GM23338 (cell line): Measurements from ENCODE around the gene TBP. TPM values are rescaled to one million over a fixed set of nuclear protein-coding genes. Genes with fewer than 3 reads are reported as not detected.

Experiments
- ATAC-seq: fragments of 200-7000 bp; cut with Tn5 transposase; 3 replicates; pipeline ENCODE4 v1.9.1; 2020
- DNase-seq: peaks from one replicate; pipeline ENCODE4 v3.0.0-alpha.2; 2015; ENCODE audit warnings: low spot score
- H2AFZ ChIP-seq: fragments of 200-600 bp; sonication (generic); 2 replicates; pipeline ENCODE4 v1.8.0; 2016; ENCODE audit warnings: antibody characterized with exemption, mild to moderate bottlenecking, moderate library complexity
- H3F3A ChIP-seq: fragments of 200-600 bp; sonication (generic); replicated peaks from 2 replicates; pipeline ENCODE4 v1.8.0; 2017; ENCODE audit warnings: antibody characterized with exemption, mixed run types, low read depth
- H3K27ac ChIP-seq: fragments of 200-600 bp; sonication (generic); 2 replicates; pipeline ENCODE4 v1.6.1; 2016; ENCODE audit warnings: low read depth
- H3K27me3 ChIP-seq: fragments of 200-600 bp; sonication (generic); 2 replicates; pipeline ENCODE4 v1.8.0; 2016; ENCODE audit warnings: mild to moderate bottlenecking, mixed run types, moderate library complexity; ENCODE audit not compliant: insufficient read depth
- H3K36me3 ChIP-seq: fragments of 200-600 bp; sonication (generic); 2 replicates; pipeline ENCODE4 v1.8.0; 2016; ENCODE audit warnings: mild to moderate bottlenecking; ENCODE audit not compliant: insufficient read depth
- H3K4me1 ChIP-seq: fragments of 200-600 bp; sonication (generic); 2 replicates; pipeline ENCODE4 v1.8.0; 2016; ENCODE audit warnings: mild to moderate bottlenecking, moderate library complexity; ENCODE audit not compliant: insufficient read depth
- H3K4me2 ChIP-seq: fragments of 200-600 bp; sonication (generic); 2 replicates; pipeline ENCODE4 v1.7.1; 2017; ENCODE audit warnings: mixed run types
- H3K4me3 ChIP-seq: fragments of 200-600 bp; sonication (generic); 2 replicates; pipeline ENCODE4 v1.6.1; 2016; ENCODE audit warnings: mixed run types
- H3K79me2 ChIP-seq: fragments of 200-600 bp; sonication (generic); replicated peaks from 2 replicates; pipeline ENCODE4 v1.8.0; 2017; ENCODE audit warnings: mild to moderate bottlenecking; ENCODE audit not compliant: insufficient read depth
- H3K9me2 ChIP-seq: fragments of 200-600 bp; sonication (generic); 2 replicates; pipeline ENCODE4 v1.8.0; 2017; ENCODE audit not compliant: insufficient read depth
- H4K20me1 ChIP-seq: fragments of 200-600 bp; sonication (generic); replicated peaks from 2 replicates; pipeline ENCODE4 v1.8.0; 2017; ENCODE audit warnings: mild to moderate bottlenecking; ENCODE audit not compliant: insufficient read depth
- H3K27ac Mint-ChIP-seq: 2 replicates; pipeline ENCODE4 v1.8.0; 2020; ENCODE audit warnings: inconsistent platforms, mild to moderate bottlenecking, moderate library complexity, mixed read lengths
- H3K27me3 Mint-ChIP-seq: 3 replicates; pipeline ENCODE4 v1.8.0; 2022; ENCODE audit warnings: low read depth, mild to moderate bottlenecking, moderate library complexity, mixed read lengths, inconsistent platforms; ENCODE audit not compliant: insufficient read depth, poor library complexity
- H3K36me3 Mint-ChIP-seq: 3 replicates; pipeline ENCODE4 v1.8.0; 2021; ENCODE audit warnings: low read depth, mild to moderate bottlenecking, inconsistent platforms, moderate library complexity, mixed read lengths
- H3K4me1 Mint-ChIP-seq: 3 replicates; pipeline ENCODE4 v1.8.0; 2020; ENCODE audit warnings: mild to moderate bottlenecking, inconsistent platforms, mixed read lengths
- H3K4me3 Mint-ChIP-seq: 3 replicates; pipeline ENCODE4 v1.8.0; 2021; ENCODE audit warnings: moderate library complexity, mild to moderate bottlenecking, inconsistent platforms, mixed read lengths
- H3K9me3 Mint-ChIP-seq: 3 replicates; pipeline ENCODE4 v1.8.0; 2020; ENCODE audit warnings: moderate library complexity, mild to moderate bottlenecking, inconsistent platforms, mixed read lengths
- CREB1 ChIP-seq: fragments of 250-450 bp; sonication (Bioruptor Pico); IDR thresholded peaks from 2 replicates; pipeline ENCODE4 v1.5.0; 2020; ENCODE audit warnings: low read depth, mild to moderate bottlenecking, moderate library complexity
- CTCF ChIP-seq, 2 experiments: fragments of 200-600 bp in 1 of 2; sonication (generic) in 1 of 2; conservative IDR thresholded peaks; 2 replicates each; pipeline versions ENCODE4 v1.5.1 to v1.6.1; 2016 to 2017; ENCODE audit warnings: antibody characterized with exemption in 2 of 2, low read depth in 2 of 2, mild to moderate bottlenecking in 2 of 2, moderate library complexity in 1 of 2
- EZH2 ChIP-seq: fragments of 200-600 bp; sonication (generic); IDR thresholded peaks from one replicate; pipeline ENCODE4 v1.8.0; 2017; ENCODE audit warnings: antibody characterized with exemption, mild to moderate bottlenecking, low read depth; ENCODE audit not compliant: unreplicated experiment
- JUNB ChIP-seq: IDR thresholded peaks from one replicate; pipeline ENCODE4 v1.6.1; 2016; ENCODE audit warnings: antibody characterized with exemption; ENCODE audit not compliant: unreplicated experiment
- POLR2AphosphoS5 ChIP-seq: IDR thresholded peaks from 2 replicates; pipeline ENCODE4 v1.6.1; 2016; ENCODE audit warnings: antibody characterized with exemption, low read depth
- REST ChIP-seq: IDR thresholded peaks from one replicate; pipeline ENCODE4 v1.6.1; 2018; ENCODE audit warnings: antibody characterized with exemption; ENCODE audit not compliant: unreplicated experiment
- ZNF114 ChIP-seq: fragments of 250-450 bp; sonication (Bioruptor Pico); IDR thresholded peaks from 2 replicates; pipeline ENCODE4 v1.5.0; 2020; ENCODE audit warnings: mild to moderate bottlenecking, moderate library complexity
- ZNF331 ChIP-seq: fragments of 250-450 bp; sonication (Bioruptor Pico); IDR thresholded peaks from 2 replicates; pipeline ENCODE4 v1.5.0; 2020; ENCODE audit warnings: low read depth, mild to moderate bottlenecking, moderate library complexity
- ZNF462 ChIP-seq: fragments of 250-450 bp; sonication (Bioruptor Pico); IDR thresholded peaks from 2 replicates; pipeline ENCODE4 v1.5.0; 2020; ENCODE audit warnings: mild to moderate bottlenecking, moderate library complexity
- polyA plus RNA-seq: library from polyadenylated mRNA; unstranded; fragments of >200 nt; fragmentation: Nextera tagmentation; extraction: Ambion mirVana; gene quantifications from 2 replicates; pipeline ENCODE4 v1.2.1, GENCODE V29; 2016
- total RNA-seq: library from RNA; depleted of rRNA; stranded (reverse); fragments of >200 nt; shearing (Covaris generic); gene quantifications from 2 replicates; pipeline ENCODE4 v1.2.3, GENCODE V29; 2014

The TBP gene
- total and polyA plus RNA-seq, 2 experiments from 2014 or later: 30.3 to 36.5 TPM

GRCh38 chr6:170524172-170524502 is 30.0 kb upstream of the TBP start:
- H3K79me2 ChIP-seq: no peaks in the 10 kb centered on the region
- no peaks in the 10 kb centered on the region for H4K20me1 ChIP-seq
- no peak overlapping the region for H3K4me2 ChIP-seq
- 0 out of 2 replicates have a peak, but pooled peaks cover 3% of the 10 kb centered on the region for H3K4me1 ChIP-seq
- no peak for TF ChIP-seq REST
- TF ChIP-seq ZNF462 (CRISPR knock-in tag): no peak
- no peak for TF ChIP-seq CREB1 (CRISPR knock-in tag)
- no peak for TF ChIP-seq ZNF114 (CRISPR knock-in tag)
- no peak for TF ChIP-seq JUNB
- no peak for TF ChIP-seq CTCF (conservative IDR thresholded peaks at IDR 0.05; ENCODE audit: low read depth in 2 of 2)
- no peak for TF ChIP-seq POLR2AphosphoS5
- no peak for TF ChIP-seq EZH2
- no peak for TF ChIP-seq ZNF331 (CRISPR knock-in tag)
- no peak for ATAC-seq
- Mint-ChIP-seq H3K4me1 (peaks cover 11% of the 10 kb centered on the region), H3K36me3 (peaks cover 3% of the 10 kb centered on the region; the same call in 1 of the 3 replicates), H3K27ac (no peak overlapping the region), H3K9me3 (no peaks in the 10 kb centered on the region), H3K27me3 (peaks cover 7% of the 10 kb centered on the region), H3K4me3 (no peak overlapping the region)
- no peaks in the 10 kb centered on the region for H3K27me3 ChIP-seq
- no peak overlapping the region for H3K27ac ChIP-seq
- no peaks in the 10 kb centered on the region for H3K9me2 ChIP-seq
- H3F3A ChIP-seq: no peaks in the 10 kb centered on the region
- no peak overlapping the region for H3K4me3 ChIP-seq
- H3K36me3 ChIP-seq: no peaks in the 10 kb centered on the region
- no peak for DNase-seq
- no peak overlapping the region for H2AFZ ChIP-seq
